NB4 (cell line): ENCODE measurements around the gene PSENEN.

Source experiments
- DNase-seq: peaks from one replicate; pipeline ENCODE4 v3.0.0; 2010; ENCODE audit warnings: low read depth
- H3K4me3 ChIP-seq: one replicate; pipeline ENCODE4 v1.5.1; 2011; ENCODE audit warnings: mild to moderate bottlenecking, low read depth, low read length, moderate library complexity
- MYC ChIP-seq: IDR thresholded peaks from 2 replicates; pipeline ENCODE4 v1.6.1; 2011; ENCODE audit warnings: low read depth, low read length
- POLR2A ChIP-seq: IDR thresholded peaks from 2 replicates; pipeline ENCODE4 v1.6.1; 2011; ENCODE audit warnings: mild to moderate bottlenecking; ENCODE audit not compliant: insufficient read length; ENCODE audit errors: extremely low read depth
- TF ChIP-seq, protein P1 (sequence below): IDR thresholded peaks from 2 replicates; pipeline ENCODE4 v1.6.1; 2011; ENCODE audit warnings: low read depth, low read length
- TF ChIP-seq, protein P2 (sequence below): IDR thresholded peaks from one replicate; pipeline ENCODE4 v1.5.1; 2012; ENCODE audit warnings: low read depth, low read length

The PSENEN gene

DNA sequence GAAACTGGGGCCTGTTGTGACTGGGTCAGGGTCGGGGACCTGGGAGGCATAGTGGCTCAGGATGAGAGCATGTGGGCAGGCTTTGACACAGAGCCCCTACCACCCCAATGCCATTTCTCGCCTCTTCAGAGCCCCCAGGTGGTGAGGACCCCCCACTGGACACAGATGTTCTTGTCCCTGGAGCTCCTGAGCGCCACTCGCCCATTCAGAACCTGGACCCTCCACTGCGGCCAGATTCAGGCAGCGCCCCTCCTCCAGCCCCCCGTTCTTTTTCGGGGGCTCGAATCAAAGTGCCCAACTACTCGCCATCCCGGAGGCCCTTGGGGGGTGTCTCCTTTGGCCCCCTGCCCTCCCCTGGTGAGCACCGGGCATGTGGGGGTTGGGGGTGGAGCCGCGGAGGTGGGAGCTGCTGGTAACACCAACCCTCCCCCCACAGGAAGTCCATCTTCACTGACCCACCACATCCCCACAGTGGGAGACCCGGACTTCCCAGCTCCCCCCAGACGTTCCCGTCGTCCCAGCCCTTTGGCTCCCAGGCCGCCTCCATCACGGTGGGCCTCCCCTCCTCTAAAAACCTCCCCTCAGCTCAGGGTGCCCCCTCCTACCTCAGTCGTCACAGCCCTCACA lies 13.6 kb upstream of the PSENEN start:
- DNase-seq: no peak
- TF ChIP-seq MYC: no peak
- TF ChIP-seq, protein P1, sequence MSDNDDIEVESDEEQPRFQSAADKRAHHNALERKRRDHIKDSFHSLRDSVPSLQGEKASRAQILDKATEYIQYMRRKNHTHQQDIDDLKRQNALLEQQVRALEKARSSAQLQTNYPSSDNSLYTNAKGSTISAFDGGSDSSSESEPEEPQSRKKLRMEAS: no peak
- TF ChIP-seq POLR2A: no peak
- TF ChIP-seq, protein P2, sequence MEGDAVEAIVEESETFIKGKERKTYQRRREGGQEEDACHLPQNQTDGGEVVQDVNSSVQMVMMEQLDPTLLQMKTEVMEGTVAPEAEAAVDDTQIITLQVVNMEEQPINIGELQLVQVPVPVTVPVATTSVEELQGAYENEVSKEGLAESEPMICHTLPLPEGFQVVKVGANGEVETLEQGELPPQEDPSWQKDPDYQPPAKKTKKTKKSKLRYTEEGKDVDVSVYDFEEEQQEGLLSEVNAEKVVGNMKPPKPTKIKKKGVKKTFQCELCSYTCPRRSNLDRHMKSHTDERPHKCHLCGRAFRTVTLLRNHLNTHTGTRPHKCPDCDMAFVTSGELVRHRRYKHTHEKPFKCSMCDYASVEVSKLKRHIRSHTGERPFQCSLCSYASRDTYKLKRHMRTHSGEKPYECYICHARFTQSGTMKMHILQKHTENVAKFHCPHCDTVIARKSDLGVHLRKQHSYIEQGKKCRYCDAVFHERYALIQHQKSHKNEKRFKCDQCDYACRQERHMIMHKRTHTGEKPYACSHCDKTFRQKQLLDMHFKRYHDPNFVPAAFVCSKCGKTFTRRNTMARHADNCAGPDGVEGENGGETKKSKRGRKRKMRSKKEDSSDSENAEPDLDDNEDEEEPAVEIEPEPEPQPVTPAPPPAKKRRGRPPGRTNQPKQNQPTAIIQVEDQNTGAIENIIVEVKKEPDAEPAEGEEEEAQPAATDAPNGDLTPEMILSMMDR: no peak
- H3K4me3 ChIP-seq: no peak overlapping the region

DNA sequence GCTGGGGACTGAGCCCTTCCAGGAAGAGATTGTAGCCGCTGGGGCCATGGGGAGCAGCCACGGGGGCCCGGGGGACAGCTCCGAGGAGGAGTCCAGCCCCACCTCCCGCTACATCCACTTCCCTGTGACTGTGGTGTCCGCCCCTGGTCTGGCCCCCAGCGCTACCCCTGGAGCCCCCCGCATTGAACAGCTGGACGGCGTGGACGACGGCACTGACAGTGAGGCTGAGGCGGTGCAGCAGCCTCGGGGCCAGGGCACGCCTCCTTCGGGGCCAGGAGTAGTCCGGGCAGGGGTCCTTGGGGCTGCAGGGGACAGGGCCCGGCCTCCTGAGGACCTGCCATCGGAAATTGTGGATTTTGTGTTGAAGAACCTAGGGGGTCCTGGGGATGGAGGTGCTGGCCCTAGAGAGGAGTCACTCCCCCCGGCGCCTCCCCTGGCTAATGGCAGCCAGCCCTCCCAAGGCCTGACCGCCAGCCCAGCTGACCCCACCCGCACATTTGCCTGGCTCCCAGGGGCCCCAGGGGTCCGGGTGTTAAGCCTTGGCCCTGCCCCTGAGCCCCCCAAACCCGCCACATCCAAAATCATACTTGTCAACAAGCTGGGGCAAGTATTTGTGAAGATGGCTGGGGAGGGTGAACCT lies 12.8 kb upstream of the PSENEN start:
- TF ChIP-seq, protein P2: no peak
- TF ChIP-seq MYC (no peak), POLR2A (no peak)
- TF ChIP-seq, protein P1: no peak
- no peak for DNase-seq
- H3K4me3 ChIP-seq: no peak overlapping the region

DNA sequence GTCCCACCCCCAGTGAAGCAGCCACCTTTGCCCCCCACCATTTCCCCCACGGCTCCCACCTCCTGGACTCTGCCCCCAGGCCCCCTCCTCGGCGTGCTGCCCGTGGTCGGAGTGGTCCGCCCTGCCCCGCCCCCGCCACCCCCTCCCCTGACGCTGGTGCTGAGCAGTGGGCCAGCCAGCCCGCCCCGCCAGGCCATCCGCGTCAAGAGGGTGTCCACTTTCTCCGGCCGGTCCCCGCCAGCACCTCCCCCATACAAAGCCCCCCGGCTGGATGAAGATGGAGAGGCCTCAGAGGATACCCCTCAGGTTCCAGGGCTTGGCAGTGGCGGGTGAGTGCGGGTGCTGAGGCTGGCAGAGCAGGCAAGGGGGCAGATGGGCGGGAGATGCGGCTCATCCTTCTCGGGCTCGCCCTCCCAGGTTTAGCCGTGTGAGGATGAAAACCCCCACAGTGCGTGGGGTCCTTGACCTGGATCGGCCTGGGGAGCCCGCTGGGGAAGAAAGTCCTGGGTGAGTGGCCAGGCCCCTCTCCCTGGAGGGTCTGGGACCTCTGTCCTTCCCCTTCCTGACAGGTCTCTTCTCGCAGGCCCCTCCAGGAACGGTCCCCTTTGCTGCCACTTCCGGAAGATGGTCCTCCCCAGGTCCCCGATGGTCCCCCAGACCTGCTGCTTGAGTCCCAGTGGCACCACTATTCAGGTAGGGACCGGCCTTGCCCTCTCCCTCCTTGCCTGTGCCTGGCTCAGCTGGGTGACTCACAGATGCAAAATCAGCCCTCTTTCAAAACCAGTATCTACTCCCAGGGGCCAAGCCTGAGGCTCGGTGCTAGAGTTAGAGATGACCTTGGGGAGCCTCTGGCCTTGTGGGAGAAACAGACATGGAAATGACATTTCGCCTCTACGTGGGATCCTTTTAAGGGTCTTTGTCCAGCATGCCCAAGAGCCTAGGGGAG lies 12.0 kb upstream of the PSENEN start:
- TF ChIP-seq, protein P1: no peak
- TF ChIP-seq, protein P2: no peak
- TF ChIP-seq MYC: no peak
- TF ChIP-seq POLR2A: no peak
- no peak overlapping the region for H3K4me3 ChIP-seq
- DNase-seq: no peak

DNA sequence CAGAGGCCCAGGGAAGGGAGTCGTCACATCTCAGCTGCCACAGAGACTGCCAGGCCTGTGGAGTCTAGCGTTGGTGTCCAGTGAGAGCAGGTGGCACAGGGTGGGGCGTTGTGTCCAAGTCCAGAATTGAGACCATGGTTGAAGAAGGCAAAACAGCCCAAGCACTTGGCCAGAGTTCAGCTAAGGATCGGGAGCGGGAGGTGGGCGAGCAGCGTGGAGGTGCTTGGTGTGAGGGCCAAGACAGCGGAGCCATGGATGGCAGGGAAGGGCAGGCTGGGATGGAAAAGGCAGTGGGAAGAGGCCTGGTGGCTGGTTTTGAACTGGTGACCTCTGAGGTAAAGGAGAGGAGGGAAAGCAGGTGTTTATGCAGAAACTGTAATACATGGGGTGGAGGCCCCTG lies 11.2 kb upstream of the PSENEN start:
- no peak for DNase-seq
- H3K4me3 ChIP-seq: no peak overlapping the region
- TF ChIP-seq POLR2A (no peak), MYC (no peak)
- TF ChIP-seq, protein P1: no peak
- TF ChIP-seq, protein P2: no peak

DNA sequence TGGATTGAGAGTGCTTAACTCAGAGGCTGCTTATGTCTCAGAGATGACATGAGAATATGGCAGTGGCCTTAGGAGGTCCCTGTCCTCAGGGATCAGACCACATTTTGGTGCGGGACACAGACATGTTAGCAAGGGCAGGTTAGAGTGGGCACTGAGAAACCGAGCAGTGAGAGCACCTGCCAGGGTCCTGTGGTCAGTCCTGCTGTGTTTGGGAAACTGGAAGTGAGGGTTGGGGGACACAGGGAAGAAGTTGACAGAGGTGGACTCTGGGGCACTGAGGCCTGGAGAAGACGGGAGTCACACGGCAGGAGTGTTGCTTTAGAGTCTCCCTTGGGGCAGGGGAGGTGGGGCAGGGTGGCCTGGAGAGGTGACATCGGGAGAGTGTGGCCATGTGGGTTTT lies 10.6 kb upstream of the PSENEN start:
- H3K4me3 ChIP-seq: no peak overlapping the region
- DNase-seq: no peak
- TF ChIP-seq POLR2A: no peak
- TF ChIP-seq, protein P2: no peak
- TF ChIP-seq MYC: no peak
- TF ChIP-seq, protein P1: no peak
